ENCODE measurements around the gene CCDC137.
"Not testable (repeated sequence)": the region's sequence is repeated elsewhere in the genome, so short reads cannot be mapped to it uniquely, and the experiment has no call there.

CCDC137 gene, protein sequence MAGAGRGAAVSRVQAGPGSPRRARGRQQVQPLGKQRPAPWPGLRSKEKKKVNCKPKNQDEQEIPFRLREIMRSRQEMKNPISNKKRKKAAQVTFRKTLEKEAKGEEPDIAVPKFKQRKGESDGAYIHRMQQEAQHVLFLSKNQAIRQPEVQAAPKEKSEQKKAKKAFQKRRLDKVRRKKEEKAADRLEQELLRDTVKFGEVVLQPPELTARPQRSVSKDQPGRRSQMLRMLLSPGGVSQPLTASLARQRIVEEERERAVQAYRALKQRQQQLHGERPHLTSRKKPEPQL

DNA sequence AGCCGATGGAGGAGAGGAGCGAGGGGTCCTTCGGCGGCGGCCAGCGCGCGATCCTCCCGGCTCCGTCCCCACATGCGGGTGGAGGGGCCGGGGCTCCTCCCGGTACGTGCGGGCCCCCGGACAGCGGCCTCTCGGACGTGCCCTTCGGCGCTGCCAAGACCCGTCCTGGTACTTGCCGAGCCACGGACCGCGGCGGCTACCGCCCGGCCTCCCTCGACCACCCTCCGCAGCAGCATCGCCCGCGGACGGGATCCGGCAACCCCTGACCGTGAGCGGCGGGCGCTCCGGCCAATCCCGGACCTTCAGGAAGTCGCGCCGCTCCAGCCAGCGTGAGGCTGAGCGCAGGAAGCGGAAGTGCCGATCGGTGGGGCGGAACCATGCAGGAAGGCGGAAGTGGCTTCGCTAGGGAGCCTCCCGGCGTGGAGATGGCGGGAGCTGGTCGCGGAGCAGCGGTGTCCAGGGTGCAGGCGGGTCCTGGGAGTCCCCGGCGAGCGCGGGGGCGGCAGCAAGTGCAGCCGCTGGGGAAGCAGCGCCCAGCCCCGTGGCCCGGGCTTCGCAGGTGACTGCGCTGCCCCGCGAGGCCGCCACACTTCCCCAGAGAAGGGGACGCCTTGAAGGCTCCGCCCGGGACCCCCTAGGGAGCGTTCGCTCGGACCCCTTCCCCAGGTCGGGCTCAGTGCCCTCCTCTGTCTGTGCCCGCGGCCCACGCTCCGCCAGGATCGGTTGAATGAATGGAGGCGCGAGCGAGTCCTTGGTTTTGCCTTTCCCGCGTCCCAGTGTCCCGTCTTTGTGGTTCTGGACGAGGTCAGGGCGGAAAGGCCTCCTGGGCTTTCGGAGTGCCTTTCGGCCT is at the start of gene CCDC137, which contains the start of gene OXLD1:
Gene CCDC137 (plus strand): TSS at position 396 of the 850 bp plus-strand sequence. CDS start 30 bp downstream, at position 426.
Gene OXLD1 (minus strand): TSS at position 264 of the 850 bp plus-strand sequence. CDS start 28 bp downstream, at position 236.
- H3K27ac ChIP-seq (ENCODE audit: low read length), result no peak within 1 kb of the TSS
- DNase-seq (ENCODE audit: low read depth, low spot score), result peak; percentile 94
- H3K4me3 ChIP-seq (ENCODE audit: low read length), result peak within 1 kb of the TSS; percentile 83
- no peaks in the 10 kb centered on the region for H3K9me3 ChIP-seq (ENCODE audit: control insufficient read depth, insufficient read depth, low read length)
- WGBS (ENCODE audit: insufficient coverage, insufficient read length), result no CpG with 5 or more reads among the region's 96 CpGs
- H3K4me1 ChIP-seq (ENCODE audit: control insufficient read depth, insufficient read depth, low read length), result peaks cover 7% of the 10 kb centered on the region
- peaks cover 21% of the 10 kb centered on the region for H3K36me3 ChIP-seq (ENCODE audit: control insufficient read depth, insufficient read depth, low read length)
- no peaks in the 10 kb centered on the region for H3K27me3 ChIP-seq (ENCODE audit: control insufficient read depth, insufficient read depth, low read length)

DNA sequence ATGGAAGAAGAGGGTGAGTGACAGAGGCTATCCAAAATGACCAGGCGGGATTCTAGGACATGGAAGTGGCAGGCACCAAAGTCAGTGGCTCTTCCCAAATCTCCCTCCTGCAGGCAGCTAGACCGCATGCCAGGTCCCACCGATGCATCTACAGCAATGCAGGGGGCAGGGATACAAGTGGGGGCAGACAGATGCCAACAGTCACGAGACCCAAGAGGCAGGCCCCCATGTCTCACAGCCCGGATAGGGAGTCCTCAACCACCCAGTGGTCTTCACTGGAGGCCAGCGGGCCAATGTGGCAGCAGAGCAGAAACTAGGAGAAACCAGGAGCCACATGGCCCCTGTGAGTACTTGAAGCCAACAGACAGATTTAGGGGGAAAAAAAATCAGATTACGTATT is 49.7 kb upstream of the CCDC137 start:
- DNase-seq (ENCODE audit: low read depth, low spot score), result no peak
- H3K9me3 ChIP-seq (ENCODE audit: control insufficient read depth, insufficient read depth, low read length), result no peaks in the 10 kb centered on the region
- H3K36me3 ChIP-seq (ENCODE audit: control insufficient read depth, insufficient read depth, low read length), result peaks cover 23% of the 10 kb centered on the region
- no peaks in the 10 kb centered on the region; the same call in 1 of the 2 replicates for H3K4me1 ChIP-seq (ENCODE audit: control insufficient read depth, insufficient read depth, low read length)
- no peaks in the 10 kb centered on the region for H3K27me3 ChIP-seq (ENCODE audit: control insufficient read depth, insufficient read depth, low read length)
- no peak overlapping the region for H3K27ac ChIP-seq (ENCODE audit: low read length)
- no CpG with 5 or more reads among the region's 7 CpGs for WGBS (ENCODE audit: insufficient coverage, insufficient read length)
- no peak overlapping the region for H3K4me3 ChIP-seq (ENCODE audit: low read length)

DNA sequence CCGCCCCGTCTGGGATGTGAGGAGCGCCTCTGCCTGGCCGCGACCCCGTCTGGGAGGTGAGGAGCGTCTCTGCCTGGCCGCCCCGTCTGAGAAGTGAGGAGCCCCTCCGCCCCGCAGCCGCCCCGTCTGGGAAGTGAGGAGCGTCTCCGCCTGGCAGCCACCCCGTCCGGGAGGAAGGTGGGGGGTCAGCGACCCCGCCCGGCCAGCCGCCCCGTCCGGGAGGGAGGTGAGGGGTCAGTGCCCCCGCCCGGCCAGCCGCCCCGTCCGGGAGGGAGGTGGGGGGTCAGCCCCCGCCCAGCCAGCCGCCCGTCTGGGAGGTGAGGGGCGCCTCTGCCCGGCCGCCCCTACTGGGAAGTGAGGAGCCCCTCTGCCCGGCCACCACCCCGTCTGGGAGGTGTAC is 48.2 kb upstream of the CCDC137 start:
- H3K36me3 ChIP-seq (ENCODE audit: control insufficient read depth, insufficient read depth, low read length), result peaks cover 22% of the 10 kb centered on the region
- not testable (repeated sequence) for H3K9me3 ChIP-seq (ENCODE audit: control insufficient read depth, insufficient read depth, low read length); H3K4me3 ChIP-seq (ENCODE audit: low read length); DNase-seq (ENCODE audit: low read depth, low spot score); H3K4me1 ChIP-seq (ENCODE audit: control insufficient read depth, insufficient read depth, low read length); H3K27ac ChIP-seq (ENCODE audit: low read length); H3K27me3 ChIP-seq (ENCODE audit: control insufficient read depth, insufficient read depth, low read length)
- WGBS (ENCODE audit: insufficient coverage, insufficient read length), result no CpG with 5 or more reads among the region's 36 CpGs

DNA sequence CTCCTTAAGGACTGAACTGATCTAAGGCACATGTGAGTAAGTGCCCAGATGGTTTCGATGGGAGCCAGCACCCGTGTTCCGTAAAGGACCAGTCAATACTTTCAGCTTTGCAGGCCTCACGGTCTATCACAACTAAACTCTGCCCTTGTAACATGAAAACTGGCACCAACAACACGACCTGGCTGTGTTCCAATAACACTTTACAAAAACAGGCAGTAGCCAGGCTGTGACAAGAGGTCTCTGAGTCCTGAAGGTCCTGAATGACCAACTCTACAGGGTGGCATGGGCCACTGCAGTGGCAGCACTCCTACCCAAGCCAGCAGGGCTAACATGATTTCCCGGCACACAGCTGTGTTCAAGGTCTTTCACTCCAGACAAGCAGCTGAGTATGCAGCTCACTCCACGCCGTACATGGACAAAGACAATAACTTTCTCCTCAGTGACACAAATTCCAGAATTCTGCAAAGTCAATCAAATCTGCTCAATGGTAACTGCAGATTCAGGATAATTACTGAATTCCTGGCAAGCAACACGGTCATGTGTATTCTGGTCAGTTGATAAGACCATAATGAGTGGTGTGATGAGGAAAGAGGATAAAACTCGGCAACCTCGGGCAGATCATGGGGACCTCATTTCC is 44.9 kb upstream of the CCDC137 start:
- H3K27ac ChIP-seq (ENCODE audit: low read length), result no peak overlapping the region
- no peaks in the 10 kb centered on the region for H3K27me3 ChIP-seq (ENCODE audit: control insufficient read depth, insufficient read depth, low read length)
- no peaks in the 10 kb centered on the region for H3K9me3 ChIP-seq (ENCODE audit: control insufficient read depth, insufficient read depth, low read length)
- WGBS (ENCODE audit: insufficient coverage, insufficient read length), result no CpG with 5 or more reads among the region's 11 CpGs
- H3K36me3 ChIP-seq (ENCODE audit: control insufficient read depth, insufficient read depth, low read length), result peaks cover 31% of the 10 kb centered on the region
- H3K4me1 ChIP-seq (ENCODE audit: control insufficient read depth, insufficient read depth, low read length), result no peaks in the 10 kb centered on the region
- H3K4me3 ChIP-seq (ENCODE audit: low read length), result no peak overlapping the region
- DNase-seq (ENCODE audit: low read depth, low spot score), result no peak

DNA sequence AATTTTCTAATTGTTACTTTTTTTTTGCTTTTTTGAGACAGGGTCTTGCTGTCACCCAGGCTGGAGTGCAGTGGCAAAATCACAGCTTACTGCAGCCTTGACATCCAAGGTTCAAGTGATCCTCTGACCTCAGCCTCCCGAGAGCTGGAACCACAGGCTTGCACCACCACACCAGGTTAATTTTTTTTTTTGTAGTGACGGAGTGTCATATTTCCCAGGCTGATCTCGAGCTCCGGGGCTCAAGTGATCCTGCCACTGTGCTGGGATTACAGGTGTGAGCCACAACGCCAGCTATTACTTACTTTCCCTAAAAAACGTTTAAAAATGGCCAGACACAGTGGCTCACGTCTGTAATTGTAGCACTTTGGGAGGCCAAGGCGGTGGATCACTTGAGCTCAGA is 36.3 kb upstream of the CCDC137 start:
- no CpG with 5 or more reads among the region's 8 CpGs for WGBS (ENCODE audit: insufficient coverage, insufficient read length)
- no peak for DNase-seq (ENCODE audit: low read depth, low spot score)

DNA sequence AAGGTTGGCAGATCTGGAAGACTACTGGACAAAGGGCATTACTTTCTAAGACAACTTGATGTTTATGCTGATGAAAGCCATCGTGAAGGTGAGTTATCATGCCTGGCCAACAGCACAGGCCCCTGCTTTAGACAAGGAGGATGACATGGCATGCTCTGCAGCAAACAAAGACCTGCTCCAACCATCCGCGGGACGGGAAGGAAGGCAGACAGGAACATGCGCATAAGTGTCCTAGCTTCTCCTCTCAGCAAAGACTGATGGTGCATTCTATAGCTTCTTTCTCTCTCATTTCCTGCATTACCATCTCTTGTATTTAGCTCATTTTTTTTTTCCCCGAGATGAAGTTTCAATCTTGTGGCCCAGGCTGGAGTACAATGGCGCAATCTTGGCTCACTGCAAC is 35.1 kb upstream of the CCDC137 start:
- peaks cover 10% of the 10 kb centered on the region; the same call in 1 of the 2 replicates for H3K36me3 ChIP-seq (ENCODE audit: control insufficient read depth, insufficient read depth, low read length)
- H3K9me3 ChIP-seq (ENCODE audit: control insufficient read depth, insufficient read depth, low read length), result no peaks in the 10 kb centered on the region
- H3K27me3 ChIP-seq (ENCODE audit: control insufficient read depth, insufficient read depth, low read length), result no peaks in the 10 kb centered on the region
- WGBS (ENCODE audit: insufficient coverage, insufficient read length), result no CpG with 5 or more reads among the region's 7 CpGs
- no peak overlapping the region for H3K27ac ChIP-seq (ENCODE audit: low read length)
- no peak for DNase-seq (ENCODE audit: low read depth, low spot score)
- no peak overlapping the region for H3K4me3 ChIP-seq (ENCODE audit: low read length)
- no peaks in the 10 kb centered on the region for H3K4me1 ChIP-seq (ENCODE audit: control insufficient read depth, insufficient read depth, low read length)

More for the DNA sequence above, 36.3 kb upstream of the CCDC137 start:
- Histone ChIP-seq H3K4me1 (ENCODE audit: control insufficient read depth, insufficient read depth, low read length) (no peaks in the 10 kb centered on the region), H3K27ac (ENCODE audit: low read length) (no peak overlapping the region), H3K36me3 (ENCODE audit: control insufficient read depth, insufficient read depth, low read length) (peaks cover 15% of the 10 kb centered on the region; the same call in 1 of the 2 replicates), H3K4me3 (ENCODE audit: low read length) (no peak overlapping the region), H3K27me3 (ENCODE audit: control insufficient read depth, insufficient read depth, low read length) (no peaks in the 10 kb centered on the region), H3K9me3 (ENCODE audit: control insufficient read depth, insufficient read depth, low read length) (no peaks in the 10 kb centered on the region)

DNA sequence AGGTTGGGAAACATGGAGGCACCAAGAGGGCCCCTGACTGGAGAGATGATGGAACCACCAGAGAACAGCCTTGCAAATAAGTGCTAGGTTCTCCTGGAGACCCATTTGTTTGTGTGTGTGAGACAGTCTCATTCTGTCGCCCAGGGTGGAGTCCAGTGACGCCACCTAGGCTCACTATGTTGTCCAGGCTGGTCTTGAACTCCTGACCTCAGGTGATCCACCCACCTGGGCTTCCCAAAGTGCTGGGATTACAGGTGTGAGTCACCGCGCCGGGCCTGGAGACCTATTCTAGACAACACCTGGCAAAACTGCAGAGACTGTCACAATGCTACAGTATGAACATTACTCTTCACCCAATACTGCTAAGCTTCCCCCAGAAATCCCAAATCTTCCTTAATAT is 31.1 kb upstream of the CCDC137 start:
- WGBS (ENCODE audit: insufficient coverage, insufficient read length), result no CpG with 5 or more reads among the region's 5 CpGs
- H3K9me3 ChIP-seq (ENCODE audit: control insufficient read depth, insufficient read depth, low read length), result no peaks in the 10 kb centered on the region
- H3K4me1 ChIP-seq (ENCODE audit: control insufficient read depth, insufficient read depth, low read length), result no peaks in the 10 kb centered on the region
- H3K36me3 ChIP-seq (ENCODE audit: control insufficient read depth, insufficient read depth, low read length), result peaks cover 3% of the 10 kb centered on the region; the same call in 1 of the 2 replicates
- no peak overlapping the region for H3K4me3 ChIP-seq (ENCODE audit: low read length)
- no peak for DNase-seq (ENCODE audit: low read depth, low spot score)
- no peaks in the 10 kb centered on the region for H3K27me3 ChIP-seq (ENCODE audit: control insufficient read depth, insufficient read depth, low read length)
- H3K27ac ChIP-seq (ENCODE audit: low read length), result no peak overlapping the region

DNA sequence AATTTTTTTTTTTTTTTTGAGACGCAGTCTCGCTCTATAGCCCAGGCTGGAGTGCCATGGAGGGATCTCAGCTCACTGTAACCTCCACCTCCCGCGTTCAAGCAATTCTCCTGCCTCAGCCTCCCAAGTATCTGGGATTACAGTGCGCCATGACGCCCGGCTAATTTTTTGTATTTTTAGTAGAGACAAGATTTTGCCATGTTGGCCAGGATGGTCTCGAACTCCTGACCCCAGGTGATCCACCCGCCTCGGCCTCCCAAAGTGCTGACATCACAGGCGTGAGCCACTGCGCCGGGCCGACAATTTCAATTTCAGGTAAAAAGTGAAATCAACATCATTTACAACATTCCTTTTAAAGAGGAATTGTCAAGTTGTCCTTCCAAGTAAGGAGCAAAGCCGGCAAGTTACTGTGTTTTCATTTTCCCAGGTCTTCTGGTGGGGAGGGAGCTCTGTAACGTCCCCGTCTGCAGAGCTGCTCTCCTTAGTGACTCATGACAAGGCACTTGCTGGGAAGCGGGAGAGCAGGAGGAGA is 30.5 kb upstream of the CCDC137 start:
- no peaks in the 10 kb centered on the region for H3K4me1 ChIP-seq (ENCODE audit: control insufficient read depth, insufficient read depth, low read length)
- DNase-seq (ENCODE audit: low read depth, low spot score), result no peak
- peak overlapping the region; percentile 97 for H3K4me3 ChIP-seq (ENCODE audit: low read length)
- peaks cover 3% of the 10 kb centered on the region; the same call in 1 of the 2 replicates for H3K36me3 ChIP-seq (ENCODE audit: control insufficient read depth, insufficient read depth, low read length)
- no CpG with 5 or more reads among the region's 18 CpGs for WGBS (ENCODE audit: insufficient coverage, insufficient read length)
- no peaks in the 10 kb centered on the region for H3K27me3 ChIP-seq (ENCODE audit: control insufficient read depth, insufficient read depth, low read length)
- no peak overlapping the region for H3K27ac ChIP-seq (ENCODE audit: low read length)
- H3K9me3 ChIP-seq (ENCODE audit: control insufficient read depth, insufficient read depth, low read length), result no peaks in the 10 kb centered on the region

DNA sequence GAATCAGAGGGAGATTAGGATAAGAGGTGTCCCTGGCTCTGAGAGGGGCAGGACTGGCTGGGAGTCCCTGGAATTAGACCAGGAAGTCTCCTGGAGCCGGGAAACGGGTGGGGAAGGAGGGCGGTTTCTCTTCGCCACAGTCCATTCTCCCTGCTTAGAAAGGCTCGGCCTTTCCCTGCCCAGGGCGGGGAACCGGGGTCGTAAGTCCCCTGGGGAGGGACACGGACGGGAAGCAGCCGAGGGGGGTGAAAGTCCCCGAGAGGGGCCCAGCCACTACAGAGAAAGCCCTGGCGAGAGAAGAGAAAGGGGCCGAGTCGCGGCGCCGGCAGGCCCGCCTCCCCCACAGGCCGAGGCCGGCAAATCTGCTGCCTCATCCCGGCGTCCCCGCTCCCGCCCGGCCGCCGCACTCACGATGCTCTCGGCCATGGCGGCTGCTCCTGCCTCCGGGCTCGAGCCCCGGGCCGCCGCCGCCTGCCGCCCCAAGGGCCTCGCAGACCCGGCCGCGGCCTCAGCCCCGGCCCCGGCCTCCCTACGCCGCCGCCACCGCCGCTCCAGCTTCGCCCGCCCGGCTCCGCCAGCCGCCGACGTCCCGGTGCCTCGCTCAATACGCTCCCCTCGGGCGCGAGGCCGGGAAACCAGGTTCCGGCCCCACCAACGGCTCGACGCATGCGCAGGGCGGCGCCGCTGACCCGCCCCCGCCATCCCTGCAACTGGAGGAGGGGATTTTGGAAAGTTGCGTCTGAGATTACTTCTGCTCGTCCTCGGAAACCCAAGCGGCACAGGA is 29.8 kb upstream of the CCDC137 start, which contains the start of the genes NPLOC4 and TSPAN10:
Gene NPLOC4 (minus strand): TSS at position 608 of the 784 bp plus-strand sequence. CDS start 182 bp downstream, at position 426.
Gene TSPAN10 (plus strand): TSS at position 692 of the 784 bp plus-strand sequence. CDS start 5,217 bp downstream, outside the sequence.
- no peaks in the 10 kb centered on the region for H3K9me3 ChIP-seq (ENCODE audit: control insufficient read depth, insufficient read depth, low read length)
- peak; percentile 73 for DNase-seq (ENCODE audit: low read depth, low spot score)
- no peaks in the 10 kb centered on the region for H3K27me3 ChIP-seq (ENCODE audit: control insufficient read depth, insufficient read depth, low read length)
- no peak within 1 kb of the TSS for H3K27ac ChIP-seq (ENCODE audit: low read length)
- no peaks in the 10 kb centered on the region for H3K4me1 ChIP-seq (ENCODE audit: control insufficient read depth, insufficient read depth, low read length)
- H3K36me3 ChIP-seq (ENCODE audit: control insufficient read depth, insufficient read depth, low read length), result no peaks in the 10 kb centered on the region
- H3K4me3 ChIP-seq (ENCODE audit: low read length), result peak within 1 kb of the TSS; percentile 97
- no CpG with 5 or more reads among the region's 77 CpGs for WGBS (ENCODE audit: insufficient coverage, insufficient read length)
